Left ventricle myocardium inferior (tissue), 1 donor: ENCODE results near the gene CEACAM3. TPM values are rescaled to one million over a fixed set of nuclear protein-coding genes. Genes with fewer than 3 reads are reported as not detected.
A peak's percentile ranks its signal among the peaks of the same experiment; 100 is the strongest.

Source experiments
- DNase-seq: peaks from one replicate; pipeline ENCODE4 v3.0.0-alpha.2; 2020
- H3K27ac ChIP-seq: fragments of 200-600 bp; replicated peaks from 2 replicates; pipeline ENCODE4 v1.8.0; 2021
- H3K27me3 ChIP-seq: fragments of 200-600 bp; 2 replicates; pipeline ENCODE4 v1.8.0; 2021; ENCODE audit warnings: low read depth
- H3K36me3 ChIP-seq: fragments of 200-600 bp; 2 replicates; pipeline ENCODE4 v1.8.0; 2021
- H3K4me1 ChIP-seq: fragments of 200-600 bp; 2 replicates; pipeline ENCODE4 v1.8.0; 2021
- H3K4me3 ChIP-seq: fragments of 200-600 bp; 2 replicates; pipeline ENCODE4 v1.8.0; 2021; ENCODE audit warnings: mild to moderate bottlenecking, moderate library complexity
- H3K9me3 ChIP-seq: fragments of 200-600 bp; replicated peaks from 2 replicates; pipeline ENCODE4 v1.8.0; 2021
- intact Hi-C: fragments of 100-400 bp; cut with micrococcal nuclease; formaldehyde crosslinking; loops from one replicate; pipeline ENCODE4 v1.11.0; 2022
- total RNA-seq: library from RNA; stranded (reverse); fragmentation: NEBNext Ultra II Directional; extraction: Animal tissue kit (Norgen Biotek cat#: 25700); gene quantifications from one replicate; pipeline ENCODE4 v1.2.1, GENCODE V29; 2021
- TF ChIP-seq, protein P1 (sequence below): fragments of 200-600 bp; IDR thresholded peaks from 2 replicates; pipeline ENCODE4 v1.8.0; 2021; ENCODE audit warnings: antibody characterized with exemption, mild to moderate bottlenecking, borderline replicate concordance
- donor health status: DM: no; HTN: yes; CAD: no; lungs with severe emphysema.

The CEACAM3 gene
- total RNA-seq, 1 donor from 2014 or later = not detected

DNA sequence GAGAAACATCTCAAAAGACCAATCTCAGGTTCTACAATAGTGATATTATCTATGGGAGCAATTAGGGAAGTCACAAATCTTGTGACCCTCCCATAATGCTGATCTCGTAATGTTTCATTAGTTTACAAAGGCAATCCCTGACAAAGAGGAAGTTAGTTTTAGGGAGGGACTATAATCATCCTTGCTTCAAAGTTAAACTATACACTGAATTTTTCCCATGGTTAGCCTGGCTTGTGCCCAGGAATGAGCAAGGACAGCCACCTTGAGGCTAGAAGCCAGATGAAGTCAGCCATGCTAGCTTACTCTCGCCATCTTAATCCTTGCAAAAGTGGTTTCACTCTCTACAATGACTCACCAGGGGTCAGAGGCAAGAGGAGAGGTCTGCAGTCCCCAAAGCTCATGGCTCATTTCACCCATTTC is 5.4 kb downstream of the CEACAM3 start:
- Histone ChIP-seq H3K4me3 (no peak overlapping the region), H3K27me3 (peaks cover 73% of the 10 kb centered on the region), H3K36me3 (no peaks in the 10 kb centered on the region), H3K4me1 (no peaks in the 10 kb centered on the region), H3K9me3 (no peaks in the 10 kb centered on the region), H3K27ac (no peak overlapping the region)
- TF ChIP-seq, protein P1, sequence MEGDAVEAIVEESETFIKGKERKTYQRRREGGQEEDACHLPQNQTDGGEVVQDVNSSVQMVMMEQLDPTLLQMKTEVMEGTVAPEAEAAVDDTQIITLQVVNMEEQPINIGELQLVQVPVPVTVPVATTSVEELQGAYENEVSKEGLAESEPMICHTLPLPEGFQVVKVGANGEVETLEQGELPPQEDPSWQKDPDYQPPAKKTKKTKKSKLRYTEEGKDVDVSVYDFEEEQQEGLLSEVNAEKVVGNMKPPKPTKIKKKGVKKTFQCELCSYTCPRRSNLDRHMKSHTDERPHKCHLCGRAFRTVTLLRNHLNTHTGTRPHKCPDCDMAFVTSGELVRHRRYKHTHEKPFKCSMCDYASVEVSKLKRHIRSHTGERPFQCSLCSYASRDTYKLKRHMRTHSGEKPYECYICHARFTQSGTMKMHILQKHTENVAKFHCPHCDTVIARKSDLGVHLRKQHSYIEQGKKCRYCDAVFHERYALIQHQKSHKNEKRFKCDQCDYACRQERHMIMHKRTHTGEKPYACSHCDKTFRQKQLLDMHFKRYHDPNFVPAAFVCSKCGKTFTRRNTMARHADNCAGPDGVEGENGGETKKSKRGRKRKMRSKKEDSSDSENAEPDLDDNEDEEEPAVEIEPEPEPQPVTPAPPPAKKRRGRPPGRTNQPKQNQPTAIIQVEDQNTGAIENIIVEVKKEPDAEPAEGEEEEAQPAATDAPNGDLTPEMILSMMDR = no peak
- DNase-seq = no peak
- intact Hi-C loops = no loop called here

DNA sequence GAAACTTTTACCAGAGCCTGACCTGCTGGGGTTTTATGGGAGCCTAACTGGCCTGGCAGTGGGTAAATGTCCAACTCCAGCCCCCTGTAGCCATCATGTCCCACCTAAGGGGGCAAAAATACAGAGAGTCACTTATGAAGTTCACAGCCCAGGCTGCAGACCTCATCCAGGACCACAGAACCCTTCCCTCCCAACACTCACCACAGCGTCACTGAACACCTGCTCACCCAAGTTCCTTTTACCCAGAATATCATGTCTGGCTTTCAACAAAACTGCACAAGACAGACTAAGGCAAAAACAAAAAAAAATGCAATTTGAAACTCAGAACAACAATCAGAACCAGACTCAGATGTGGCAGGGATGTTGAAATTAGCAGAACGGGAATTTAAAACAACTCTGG is 6.4 kb downstream of the CEACAM3 start:
- Histone ChIP-seq H3K4me3 (no peak overlapping the region), H3K36me3 (no peaks in the 10 kb centered on the region), H3K4me1 (no peaks in the 10 kb centered on the region), H3K9me3 (no peaks in the 10 kb centered on the region), H3K27ac (no peak overlapping the region), H3K27me3 (peaks cover 73% of the 10 kb centered on the region)
- TF ChIP-seq, protein P1 = no peak
- intact Hi-C loops = no loop called here
- no peak for DNase-seq

DNA sequence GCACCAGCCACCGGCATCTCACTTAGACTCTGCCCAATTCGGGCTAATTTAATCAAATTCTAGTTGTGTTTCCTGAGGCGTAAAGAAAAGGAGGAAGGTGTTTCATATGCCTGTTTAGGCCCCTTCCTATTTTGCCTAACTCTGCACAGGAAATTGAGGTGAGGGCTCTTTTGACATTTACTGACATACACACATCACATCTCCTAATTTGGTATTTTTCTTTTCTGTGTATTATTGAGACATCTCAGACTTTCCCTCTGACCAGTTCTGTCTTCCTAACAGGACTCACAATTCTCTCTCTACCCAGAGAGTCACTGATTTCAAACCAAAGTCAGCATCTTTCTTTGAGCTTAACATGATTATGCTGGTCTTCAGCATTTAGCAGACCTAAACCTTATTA is 7.9 kb downstream of the CEACAM3 start:
- Histone ChIP-seq H3K27ac (no peak overlapping the region), H3K36me3 (no peaks in the 10 kb centered on the region), H3K4me3 (no peak overlapping the region), H3K4me1 (no peaks in the 10 kb centered on the region), H3K27me3 (peaks cover 73% of the 10 kb centered on the region), H3K9me3 (no peaks in the 10 kb centered on the region)
- intact Hi-C loops = no loop called here
- no peak for DNase-seq
- TF ChIP-seq, protein P1 = no peak

- no peaks in the 10 kb centered on the region for H3K4me1 ChIP-seq
- DNase-seq = no peak
- H3K9me3 ChIP-seq = no peaks in the 10 kb centered on the region
- TF ChIP-seq, protein P1 = no peak
- H3K27ac ChIP-seq = no peak overlapping the region
- intact Hi-C loops = no loop called here
- no peaks in the 10 kb centered on the region for H3K36me3 ChIP-seq
- peaks cover 82% of the 10 kb centered on the region for H3K27me3 ChIP-seq
- H3K4me3 ChIP-seq = no peak overlapping the region
These were observed 10.8 kb downstream of the CEACAM3 start for GRCh38 chr19:41807176-41807575.

- peaks cover 84% of the 10 kb centered on the region for H3K27me3 ChIP-seq
- H3K9me3 ChIP-seq = no peaks in the 10 kb centered on the region
- no peak overlapping the region for H3K4me3 ChIP-seq
- no peak overlapping the region for H3K27ac ChIP-seq
- peak; percentile 31 for DNase-seq
- no peaks in the 10 kb centered on the region for H3K36me3 ChIP-seq
- TF ChIP-seq, protein P1 = no peak
- H3K4me1 ChIP-seq = no peaks in the 10 kb centered on the region
- intact Hi-C loops = no loop called here
These were observed 12.5 kb downstream of the CEACAM3 start for GRCh38 chr19:41808663-41809566.
